Measurements from ENCODE around the gene BACE2. TPM values are rescaled to one million over a fixed set of nuclear protein-coding genes. Genes with fewer than 3 reads are reported as not detected.

Gene BACE2
- total and polyA plus RNA-seq, 2 donors (not counting 1 experiment from before 2014, with no cell fraction given) = 18.4 to 40.8 TPM

- TF ChIP-seq, protein P1, sequence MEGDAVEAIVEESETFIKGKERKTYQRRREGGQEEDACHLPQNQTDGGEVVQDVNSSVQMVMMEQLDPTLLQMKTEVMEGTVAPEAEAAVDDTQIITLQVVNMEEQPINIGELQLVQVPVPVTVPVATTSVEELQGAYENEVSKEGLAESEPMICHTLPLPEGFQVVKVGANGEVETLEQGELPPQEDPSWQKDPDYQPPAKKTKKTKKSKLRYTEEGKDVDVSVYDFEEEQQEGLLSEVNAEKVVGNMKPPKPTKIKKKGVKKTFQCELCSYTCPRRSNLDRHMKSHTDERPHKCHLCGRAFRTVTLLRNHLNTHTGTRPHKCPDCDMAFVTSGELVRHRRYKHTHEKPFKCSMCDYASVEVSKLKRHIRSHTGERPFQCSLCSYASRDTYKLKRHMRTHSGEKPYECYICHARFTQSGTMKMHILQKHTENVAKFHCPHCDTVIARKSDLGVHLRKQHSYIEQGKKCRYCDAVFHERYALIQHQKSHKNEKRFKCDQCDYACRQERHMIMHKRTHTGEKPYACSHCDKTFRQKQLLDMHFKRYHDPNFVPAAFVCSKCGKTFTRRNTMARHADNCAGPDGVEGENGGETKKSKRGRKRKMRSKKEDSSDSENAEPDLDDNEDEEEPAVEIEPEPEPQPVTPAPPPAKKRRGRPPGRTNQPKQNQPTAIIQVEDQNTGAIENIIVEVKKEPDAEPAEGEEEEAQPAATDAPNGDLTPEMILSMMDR (IDR thresholded peaks at IDR 0.05) = no peak
- TF ChIP-seq EZH2 (IDR thresholded peaks at IDR 0.05; ENCODE audit: borderline replicate concordance, insufficient read depth, low read depth, low read length, poor library complexity, severe bottlenecking) = no peak
- no peak overlapping the region for H3K9ac ChIP-seq (ENCODE audit: low read length)
- H3K4me3 ChIP-seq (ENCODE audit: control extremely low read depth in 1 of 5, extremely low read depth in 1 of 5, insufficient read depth in 1 of 5, low read depth in 2 of 5, low read length in 4 of 5) = no peak overlapping the region
- ChIA-PET POLR2A (no interaction called here), CTCF (no interaction called here)
- Mint-ChIP-seq H3K9me3 (ENCODE audit: insufficient read depth) (no peaks in the 10 kb centered on the region), H3K4me1 (no peaks in the 10 kb centered on the region), H3K27me3 (peaks cover 34% of the 10 kb centered on the region), H3K4me3 (no peak overlapping the region), H3K27ac (no peak overlapping the region)
- H3K27me3 ChIP-seq (replicated peaks in 1 of 4; ENCODE audit: control extremely low read depth in 1 of 4, control insufficient read depth in 3 of 4, insufficient read depth in 4 of 4, low read length in 3 of 4) = peaks cover 0 to 8% (median 0%) of the 10 kb centered on the region in 4 experiments
- H3K27ac ChIP-seq (ENCODE audit: low read length in 2 of 2) = no peak overlapping the region
- no peaks in the 10 kb centered on the region for H3K36me3 ChIP-seq (replicated peaks in 1 of 2; ENCODE audit: control extremely low read depth in 1 of 2, control insufficient read depth in 1 of 2, extremely low read depth in 1 of 2, insufficient read depth in 2 of 2, low read length in 1 of 2)
- no peaks in the 10 kb centered on the region for H4K20me1 ChIP-seq (ENCODE audit: control insufficient read depth, insufficient read depth, low read length, poor library complexity, severe bottlenecking)
- ATAC-seq (ENCODE audit: low read depth) (no peak), DNase-seq (no peak)
- WGBS (ENCODE audit: insufficient coverage) = 83% methylated on average over 5 of the region's 5 CpGs
- intact Hi-C loops (cut with micrococcal nuclease) = loop anchor here (10.0 kb wide), 1 partner anchor 674 kb away; no protein-coding TSS in a partner anchor
- H3K9me3 ChIP-seq (ENCODE audit: control extremely low read depth in 1 of 3, control insufficient read depth in 2 of 3, insufficient read depth in 1 of 3, low read length in 2 of 3) = peaks cover 0 to 2% (median 0%) of the 10 kb centered on the region in 3 donors
- H3K4me2 ChIP-seq (replicated peaks; ENCODE audit: low read depth, low read length, poor library complexity, severe bottlenecking) = no peak overlapping the region
- H3K4me1 ChIP-seq (ENCODE audit: control insufficient read depth in 2 of 2, insufficient read depth in 2 of 2, low read length in 2 of 2) = no peaks in the 10 kb centered on the region
- no peaks in the 10 kb centered on the region for H3K79me2 ChIP-seq (ENCODE audit: control insufficient read depth, insufficient read depth, low read length)
- no peak overlapping the region for H2AFZ ChIP-seq (ENCODE audit: insufficient read depth, low read depth, low read length, poor library complexity, severe bottlenecking)
These were observed 28.7 kb upstream of the BACE2 start for GRCh38 chr21:41139275-41139674.

- Histone ChIP-seq H3K9me3 (ENCODE audit: control extremely low read depth in 1 of 3, control insufficient read depth in 2 of 3, insufficient read depth in 1 of 3, low read length in 2 of 3) (peaks cover 0 to 2% (median 0%) of the 10 kb centered on the region in 3 donors), H2AFZ (ENCODE audit: insufficient read depth, low read depth, low read length, poor library complexity, severe bottlenecking) (no peak overlapping the region), H4K20me1 (ENCODE audit: control insufficient read depth, insufficient read depth, low read length, poor library complexity, severe bottlenecking) (no peaks in the 10 kb centered on the region), H3K4me1 (ENCODE audit: control insufficient read depth in 2 of 2, insufficient read depth in 2 of 2, low read length in 2 of 2) (no peaks in the 10 kb centered on the region), H3K36me3 (replicated peaks in 1 of 2; ENCODE audit: control extremely low read depth in 1 of 2, control insufficient read depth in 1 of 2, extremely low read depth in 1 of 2, insufficient read depth in 2 of 2, low read length in 1 of 2) (no peaks in the 10 kb centered on the region), H3K9ac (ENCODE audit: low read length) (no peak overlapping the region), H3K79me2 (ENCODE audit: control insufficient read depth, insufficient read depth, low read length) (no peaks in the 10 kb centered on the region), H3K4me3 (ENCODE audit: control extremely low read depth in 1 of 5, extremely low read depth in 1 of 5, insufficient read depth in 1 of 5, low read depth in 2 of 5, low read length in 4 of 5) (no peak overlapping the region), H3K27ac (ENCODE audit: low read length in 2 of 2) (no peak overlapping the region), H3K27me3 (replicated peaks in 1 of 4; ENCODE audit: control extremely low read depth in 1 of 4, control insufficient read depth in 3 of 4, insufficient read depth in 4 of 4, low read length in 3 of 4) (peaks cover 0 to 8% (median 0%) of the 10 kb centered on the region in 4 experiments), H3K4me2 (replicated peaks; ENCODE audit: low read depth, low read length, poor library complexity, severe bottlenecking) (no peak overlapping the region)
- H3K4me1 Mint-ChIP-seq = no peaks in the 10 kb centered on the region
- H3K27ac Mint-ChIP-seq = no peak overlapping the region
- peaks cover 38% of the 10 kb centered on the region for H3K27me3 Mint-ChIP-seq
- ATAC-seq (ENCODE audit: low read depth) (no peak), DNase-seq (no peak)
- intact Hi-C loops (cut with micrococcal nuclease) = loop anchor here (10.0 kb wide), 1 partner anchor 675 kb away; no protein-coding TSS in a partner anchor
- TF ChIP-seq, protein P1 (IDR thresholded peaks at IDR 0.05) = no peak
- TF ChIP-seq EZH2 (IDR thresholded peaks at IDR 0.05; ENCODE audit: borderline replicate concordance, insufficient read depth, low read depth, low read length, poor library complexity, severe bottlenecking) = no peak
- 95% methylated on average over 10 of the region's 12 CpGs for WGBS (ENCODE audit: insufficient coverage)
- H3K9me3 Mint-ChIP-seq (ENCODE audit: insufficient read depth) = no peaks in the 10 kb centered on the region
- H3K4me3 Mint-ChIP-seq = no peak overlapping the region
- POLR2A ChIA-PET = no interaction called here
- CTCF ChIA-PET = no interaction called here
These were observed 28.0 kb upstream of the BACE2 start for GRCh38 chr21:41139951-41140350.
